ENCODE results near the gene FLT4.
"Not testable (repeated sequence)": the region's sequence is repeated elsewhere in the genome, so short reads cannot be mapped to it uniquely, and the experiment has no call there.

FLT4 gene

DNA sequence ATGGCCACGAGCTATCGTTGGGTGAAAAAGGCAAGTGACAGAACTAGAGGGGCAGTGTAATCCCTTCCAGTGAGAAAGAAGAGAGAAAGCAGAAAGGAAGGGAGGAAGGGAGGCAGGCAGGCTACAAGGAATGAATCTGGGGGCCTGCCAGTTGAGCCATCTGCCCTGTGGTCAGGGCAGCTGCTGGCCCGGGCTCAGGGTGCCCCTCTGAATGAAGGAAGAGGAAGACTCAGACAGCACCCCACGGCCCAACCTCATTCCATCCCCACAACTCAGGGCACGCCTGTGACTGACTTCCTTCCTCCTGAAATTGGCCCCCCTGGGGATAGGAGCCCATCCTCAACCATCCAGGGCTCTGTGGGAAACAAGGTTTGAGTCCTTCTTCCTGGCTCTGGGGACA is 20.3 kb upstream of the FLT4 start:
- DNase-seq, result no peak

DNA sequence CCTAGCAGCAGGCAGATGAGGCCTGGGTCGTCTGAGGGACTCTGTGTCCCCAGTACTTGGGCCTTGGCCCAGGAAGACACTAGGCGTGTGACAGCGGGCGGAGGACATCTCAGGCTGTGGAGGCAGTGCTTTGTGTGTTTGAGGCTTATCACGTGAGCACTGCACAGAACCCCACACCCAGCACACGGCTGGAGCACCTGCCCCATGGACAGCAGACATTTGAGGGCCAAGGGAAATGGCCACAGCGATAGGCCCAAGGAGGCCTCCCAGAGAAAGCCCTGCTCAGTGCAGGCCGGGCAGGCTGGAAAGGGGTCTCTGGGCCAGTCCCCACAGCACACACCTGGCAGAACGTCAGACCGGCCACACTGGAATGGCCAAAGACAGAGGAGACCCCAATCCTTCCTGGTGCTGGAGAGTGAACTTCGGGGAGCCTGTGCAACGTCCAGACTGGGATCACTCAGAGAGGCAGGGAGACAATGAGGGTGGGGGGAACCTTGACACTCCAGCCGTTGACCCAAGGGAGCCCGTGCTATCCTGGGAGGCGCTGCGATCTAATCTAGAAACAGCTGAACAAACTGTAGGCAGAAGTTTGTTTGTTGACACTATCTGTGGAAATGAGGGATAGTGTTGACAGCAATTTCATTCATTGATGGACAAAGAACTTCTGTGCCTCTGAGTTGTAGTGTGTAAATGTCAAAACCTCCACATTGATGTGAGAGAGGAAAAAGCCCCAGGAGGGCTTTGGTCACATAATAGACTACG is 19.6 kb upstream of the FLT4 start:
- DNase-seq, result no peak

DNA sequence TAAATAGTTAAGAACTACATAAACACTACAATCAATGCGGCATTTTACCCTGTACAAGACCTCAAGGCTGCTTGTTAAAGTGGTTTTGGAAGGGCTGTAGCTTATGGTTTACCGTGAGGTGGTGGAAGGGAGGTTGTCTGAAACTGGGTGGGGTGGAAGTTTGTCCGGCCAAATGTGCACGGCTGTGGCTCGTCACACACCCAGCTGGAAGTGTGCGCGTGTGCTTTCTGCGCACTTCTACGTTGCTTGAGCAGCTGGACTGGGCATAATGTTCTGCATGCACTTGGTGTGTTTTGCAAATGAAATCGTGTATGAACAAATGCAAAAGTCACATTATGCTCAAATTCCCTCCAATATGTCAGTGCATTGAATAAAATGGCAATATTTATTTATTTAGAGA is 17.4 kb upstream of the FLT4 start:
- no peak for DNase-seq

DNA sequence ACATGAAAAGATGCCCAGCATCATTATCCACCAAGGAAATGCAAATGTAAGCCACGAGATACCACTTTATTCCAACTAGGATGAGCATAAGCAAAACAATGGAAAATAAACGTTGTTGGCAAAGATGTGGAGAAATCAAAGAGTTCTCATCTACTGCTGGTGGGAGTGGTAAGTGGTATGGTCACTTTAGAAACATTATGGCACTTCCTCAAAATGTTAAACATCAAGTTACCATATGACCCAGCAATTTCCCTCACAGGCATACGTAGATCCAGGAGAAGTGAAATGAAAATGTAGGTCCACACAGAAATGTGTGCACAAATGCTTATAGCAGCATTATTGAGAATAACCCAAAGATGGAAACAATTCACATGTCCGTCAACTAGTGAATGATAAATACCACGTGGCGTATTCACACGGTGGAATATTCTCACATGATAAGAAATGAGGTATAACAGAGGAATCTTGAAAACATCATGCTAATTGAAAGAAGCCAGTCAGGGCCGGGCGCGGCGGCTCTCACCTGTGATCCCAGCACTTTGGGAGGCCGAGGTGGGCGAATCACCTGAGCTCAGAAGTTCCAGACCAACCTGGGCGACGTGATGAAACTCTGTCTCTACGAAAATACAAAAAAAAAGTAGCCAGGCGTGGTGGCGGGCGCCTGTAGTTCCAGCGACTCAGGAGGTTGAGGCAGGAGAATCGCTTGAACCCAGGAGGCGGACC is 16.4 kb upstream of the FLT4 start:
- DNase-seq, result no peak

DNA sequence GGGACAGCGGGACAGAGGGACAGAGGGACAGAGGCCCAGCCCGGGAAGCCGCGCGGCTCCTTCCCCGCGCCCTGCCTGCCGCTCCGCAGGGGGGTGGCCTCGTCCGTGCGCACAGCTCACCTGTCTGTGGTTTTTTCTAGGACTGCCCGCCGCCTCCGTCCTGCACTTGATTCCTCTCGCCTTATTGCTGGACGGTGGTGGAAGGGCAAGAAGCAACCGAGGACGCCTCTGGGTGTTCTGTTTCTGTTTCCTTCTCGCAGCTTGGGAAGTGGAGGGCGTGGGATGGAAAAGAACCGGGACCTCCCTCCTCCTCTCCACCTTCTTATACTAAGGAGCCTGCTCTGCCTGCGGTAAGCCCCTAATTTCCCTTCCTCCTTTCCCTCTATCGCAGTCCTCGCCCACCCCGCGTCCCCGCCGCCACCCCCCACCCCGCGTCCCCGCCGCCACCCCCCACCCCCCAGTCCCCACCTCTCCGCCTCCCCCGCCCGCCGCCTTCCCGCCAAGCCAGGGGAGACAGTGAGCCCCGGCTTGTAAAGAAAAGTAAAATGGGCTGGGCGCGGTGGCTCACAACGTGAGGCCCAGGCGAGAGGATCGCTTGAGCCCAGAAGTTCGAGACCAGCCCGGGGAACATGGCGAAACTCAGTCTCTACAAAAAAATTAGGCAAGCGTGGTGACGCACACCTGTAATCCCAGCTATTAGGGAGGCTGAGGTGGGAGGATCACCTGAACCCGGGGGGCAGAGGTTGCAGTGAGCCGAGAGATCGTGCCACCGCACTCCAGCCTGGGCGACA is 9.6 kb upstream of the FLT4 start:
- no peak for DNase-seq

DNA sequence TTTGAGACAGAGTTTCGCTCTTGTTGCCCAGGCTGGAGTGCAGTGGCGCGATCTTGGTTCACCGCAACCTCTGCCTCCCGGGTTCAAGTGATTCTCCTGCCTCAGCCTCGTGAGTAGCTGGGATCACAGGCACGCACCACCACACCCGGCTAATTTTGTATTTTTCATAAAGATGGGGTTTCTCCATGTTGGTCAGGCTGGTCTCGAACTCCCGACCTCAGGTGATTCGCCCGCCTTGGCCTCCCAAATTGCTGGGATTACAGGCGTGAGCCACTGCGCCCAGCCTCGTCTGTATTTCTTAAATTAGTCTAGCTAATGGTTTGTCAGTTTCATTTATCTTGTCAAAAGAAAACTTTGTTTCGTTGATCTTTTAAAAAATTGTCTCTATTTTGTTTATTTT is 5.8 kb upstream of the FLT4 start:
- not testable (repeated sequence) for DNase-seq

DNA sequence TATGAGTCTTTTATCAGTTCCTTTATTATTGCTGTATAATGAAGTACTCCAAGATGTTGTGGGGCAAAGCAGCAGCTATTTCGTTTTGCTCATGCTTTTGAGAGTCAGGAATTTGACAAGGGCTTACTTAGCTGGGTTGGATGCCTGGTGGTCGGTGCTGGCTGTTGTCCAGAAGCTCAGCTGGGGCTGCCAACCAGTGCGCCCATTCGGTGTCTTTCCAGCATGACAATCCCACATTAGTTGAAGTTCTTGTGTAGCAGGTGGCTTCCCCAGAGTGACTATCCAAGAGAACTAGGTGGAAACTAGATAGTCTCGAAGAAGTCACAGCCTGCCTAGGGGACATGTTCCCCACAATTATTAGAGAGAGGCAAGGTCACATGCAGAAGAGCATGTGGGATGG is 3.4 kb upstream of the FLT4 start:
- DNase-seq, result no peak

DNA sequence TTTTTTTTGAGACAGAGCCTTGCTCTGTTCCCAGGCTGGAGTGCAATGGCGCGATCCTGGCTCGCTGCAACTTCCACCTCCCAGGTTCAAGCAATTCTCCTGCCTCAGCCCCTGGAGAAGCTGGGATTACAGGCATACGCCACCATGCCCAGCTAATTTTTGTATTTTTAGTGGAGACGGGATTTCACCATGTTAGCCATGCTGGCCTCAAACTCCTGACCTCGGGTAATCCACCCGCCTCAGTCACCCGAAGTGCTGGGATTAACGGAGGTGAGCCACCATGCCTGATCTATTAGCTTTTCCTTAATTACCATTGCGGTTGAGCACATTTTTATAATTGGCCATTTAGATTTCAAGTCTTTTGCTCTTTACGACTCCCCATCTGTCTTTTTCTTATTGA is 2.9 kb upstream of the FLT4 start:
- no peak for DNase-seq

DNA sequence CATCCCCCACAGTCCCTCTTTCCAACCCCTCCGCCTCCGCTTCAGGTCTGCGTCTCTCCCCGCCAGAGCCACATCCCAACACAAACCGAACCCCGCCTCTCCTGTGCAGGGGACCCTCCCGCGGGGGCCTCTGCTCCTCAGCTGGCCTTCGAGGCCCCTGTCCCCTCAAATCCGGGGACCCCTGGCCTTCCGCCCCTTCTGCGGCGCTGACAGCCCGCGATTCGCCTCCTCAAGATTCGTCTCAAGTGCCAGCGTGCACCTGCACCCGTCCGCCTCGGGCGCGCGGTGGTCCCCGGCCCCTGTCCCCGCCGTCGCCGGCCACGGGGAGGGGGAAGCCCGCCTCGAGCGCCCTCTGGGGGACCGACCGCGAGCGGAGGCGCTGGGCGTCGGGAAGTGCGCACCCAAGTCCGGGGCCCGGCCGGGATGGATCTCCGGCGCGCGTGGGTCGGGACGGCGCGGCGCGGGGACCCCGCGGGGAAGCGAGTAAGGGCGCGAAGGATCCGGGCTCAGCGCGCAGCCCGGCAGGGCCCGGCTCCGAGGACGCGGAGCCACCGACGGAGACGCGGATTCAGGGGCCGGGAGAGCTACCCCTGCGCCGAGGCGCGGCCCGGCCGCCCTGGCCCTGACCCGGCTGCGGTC is 623 bp downstream of the FLT4 start:
- DNase-seq, result no peak

DNA sequence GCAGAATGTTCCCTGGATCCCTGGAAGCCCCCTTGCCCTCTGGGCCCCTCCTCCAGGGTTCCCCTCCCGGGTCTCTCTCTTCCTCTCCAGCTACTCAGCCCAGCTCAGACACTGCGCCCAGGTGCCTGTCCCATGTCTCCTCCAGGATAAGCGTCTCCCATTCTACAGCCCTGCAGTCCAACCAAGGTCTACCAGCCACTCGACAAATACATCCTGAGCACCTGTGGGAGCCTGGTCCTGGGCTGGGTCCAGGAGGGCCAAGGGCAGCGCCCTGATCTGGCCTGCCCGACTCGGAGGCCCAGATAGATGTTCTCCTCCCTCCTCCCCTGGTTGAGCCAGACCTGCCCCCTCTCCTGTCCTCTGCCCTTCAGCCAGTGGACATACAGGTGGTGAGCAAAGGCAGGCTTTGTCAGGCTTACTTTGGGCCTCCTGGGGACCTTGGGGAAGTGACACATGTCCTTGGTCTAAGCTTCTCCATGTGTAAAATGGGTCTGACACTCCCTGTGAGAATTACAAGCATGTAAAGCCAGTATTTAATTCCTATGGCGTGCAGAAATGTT is 1.4 kb downstream of the FLT4 start:
- DNase-seq, result no peak

DNA sequence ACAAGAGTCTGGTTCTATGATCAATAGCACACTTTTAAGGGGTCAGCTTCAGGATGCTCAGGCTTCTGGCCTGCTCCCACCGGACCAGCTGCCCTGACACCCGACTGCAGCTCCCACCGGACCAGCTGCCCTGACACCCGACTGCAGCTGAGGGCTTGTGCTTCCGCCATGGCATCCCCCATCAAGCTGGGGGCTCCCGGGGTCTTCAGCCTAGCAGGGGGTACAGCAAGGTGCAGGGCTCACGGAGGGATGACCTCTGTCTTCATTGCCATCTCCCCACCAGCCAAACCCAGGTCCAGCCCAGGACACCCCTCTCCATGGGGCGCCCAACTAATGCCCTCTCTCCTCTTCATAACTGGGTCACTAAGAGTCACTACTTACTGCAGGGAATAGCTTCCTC is 1.9 kb downstream of the FLT4 start:
- no peak for DNase-seq

DNA sequence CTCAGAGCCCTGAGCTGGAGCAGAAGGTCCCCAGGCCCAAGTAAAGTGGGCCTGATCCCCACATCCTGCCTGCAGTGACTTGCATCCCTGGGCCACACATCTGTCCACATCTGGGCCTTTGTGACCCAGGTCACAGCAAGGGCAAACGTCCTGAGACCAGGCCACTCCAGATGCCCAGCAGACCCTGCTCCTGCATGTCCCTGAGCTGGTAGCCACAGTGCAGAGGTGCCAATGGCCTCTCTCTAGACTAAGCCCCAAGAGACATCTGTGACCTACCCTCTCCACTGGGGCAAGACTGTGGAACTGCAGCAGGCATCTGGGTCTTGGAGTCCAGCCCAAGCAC is 2.5 kb downstream of the FLT4 start:
- DNase-seq, result no peak

DNA sequence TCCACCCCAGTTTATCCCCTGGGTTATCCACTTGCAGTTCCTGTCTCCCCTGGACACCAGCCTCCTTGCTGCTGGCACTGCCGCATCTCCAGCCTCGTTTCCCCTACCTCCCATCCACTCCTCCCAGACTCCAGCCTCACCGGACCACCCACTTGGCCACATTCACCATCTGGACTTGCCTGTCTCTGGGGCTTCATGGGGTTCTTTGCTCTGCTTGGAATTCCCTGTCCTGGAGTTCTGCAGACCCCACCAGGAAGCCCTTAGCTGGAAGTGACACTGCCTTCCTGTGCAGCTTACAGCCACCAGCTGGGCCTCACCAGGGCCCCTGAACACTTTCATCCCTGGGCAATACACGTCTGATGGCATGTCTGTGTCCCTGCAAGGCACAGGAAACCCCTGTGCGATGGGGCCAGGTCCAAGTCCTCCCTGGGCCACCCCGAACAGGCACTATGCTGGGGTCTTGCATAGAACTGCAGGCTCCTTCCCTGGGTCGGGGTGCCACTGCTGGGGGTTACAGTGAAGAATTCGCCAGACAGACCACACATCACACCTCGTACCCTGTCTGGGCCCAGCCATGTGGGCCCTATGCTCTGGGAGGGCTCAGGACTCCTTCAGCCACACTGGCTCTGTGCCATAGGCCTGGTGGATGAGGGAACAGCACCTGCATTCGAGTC is 3.0 kb downstream of the FLT4 start:
- DNase-seq, result no peak

DNA sequence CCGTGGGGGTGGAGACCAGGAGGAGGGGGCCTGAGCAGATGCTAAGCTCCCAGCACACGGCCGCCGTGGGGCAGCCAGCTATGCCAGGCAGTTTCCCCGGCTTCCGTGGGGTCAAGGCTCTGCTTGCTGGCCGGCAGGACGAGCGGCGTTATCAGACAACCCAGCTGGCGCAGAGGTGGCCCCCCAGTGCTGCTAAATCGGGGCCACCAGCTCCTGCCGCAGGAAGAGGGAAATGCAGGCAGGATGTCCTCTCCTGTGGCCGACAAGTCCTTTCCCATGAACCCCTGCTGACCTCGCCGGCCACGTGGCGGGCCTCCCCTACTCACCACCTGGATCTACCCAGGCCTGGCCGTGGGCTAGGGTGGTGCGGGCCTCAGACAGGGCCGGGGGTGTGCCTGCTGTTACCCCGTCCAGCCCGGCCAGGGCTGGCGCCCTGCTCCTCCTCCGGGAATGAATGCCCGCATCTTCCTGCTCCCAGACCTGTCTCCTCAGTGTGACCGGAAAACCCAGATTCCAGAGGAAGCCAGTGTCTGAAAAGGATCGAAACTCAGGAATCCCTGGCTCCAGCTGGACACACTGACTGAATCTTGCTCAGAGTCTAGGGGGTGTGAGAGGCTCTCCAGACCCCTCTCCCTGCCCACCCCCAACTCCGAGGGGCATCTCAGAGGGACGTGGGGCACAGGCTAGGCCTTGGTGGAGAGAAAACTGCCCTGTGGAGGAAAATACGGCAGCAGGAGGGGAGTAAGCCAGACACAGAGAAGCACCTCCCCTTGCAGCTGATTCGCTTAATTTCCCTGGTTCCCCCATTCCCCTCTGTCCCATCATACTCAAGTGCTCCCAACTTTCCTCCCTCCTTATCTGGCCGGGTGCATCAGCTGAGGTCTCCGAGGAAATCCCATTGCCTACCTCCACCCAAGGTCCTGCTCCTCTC is 3.9 kb downstream of the FLT4 start:
- DNase-seq, result no peak

DNA sequence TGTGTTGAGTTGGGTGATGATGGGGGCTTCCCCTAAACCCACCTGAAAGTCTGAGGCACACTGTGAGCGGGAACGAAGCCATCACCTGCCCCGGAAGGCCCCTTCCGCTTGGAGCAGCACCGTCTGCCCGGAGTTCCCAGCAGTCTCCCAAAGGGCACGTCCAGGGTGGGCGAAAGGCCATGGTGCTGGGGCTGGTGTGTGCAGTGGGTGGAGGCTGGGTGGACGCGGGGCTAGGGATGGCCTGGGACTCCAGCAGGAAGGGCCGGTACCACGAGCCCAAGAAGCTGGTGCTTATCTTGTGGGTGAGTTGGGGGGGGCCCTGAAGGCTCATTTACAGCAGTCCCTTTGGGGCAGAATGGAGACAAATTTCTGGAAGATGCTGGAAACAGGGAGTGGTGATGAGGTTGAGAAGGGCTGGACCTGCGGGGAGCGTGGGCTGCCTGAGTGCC is 4.6 kb downstream of the FLT4 start:
- no peak for DNase-seq

DNA sequence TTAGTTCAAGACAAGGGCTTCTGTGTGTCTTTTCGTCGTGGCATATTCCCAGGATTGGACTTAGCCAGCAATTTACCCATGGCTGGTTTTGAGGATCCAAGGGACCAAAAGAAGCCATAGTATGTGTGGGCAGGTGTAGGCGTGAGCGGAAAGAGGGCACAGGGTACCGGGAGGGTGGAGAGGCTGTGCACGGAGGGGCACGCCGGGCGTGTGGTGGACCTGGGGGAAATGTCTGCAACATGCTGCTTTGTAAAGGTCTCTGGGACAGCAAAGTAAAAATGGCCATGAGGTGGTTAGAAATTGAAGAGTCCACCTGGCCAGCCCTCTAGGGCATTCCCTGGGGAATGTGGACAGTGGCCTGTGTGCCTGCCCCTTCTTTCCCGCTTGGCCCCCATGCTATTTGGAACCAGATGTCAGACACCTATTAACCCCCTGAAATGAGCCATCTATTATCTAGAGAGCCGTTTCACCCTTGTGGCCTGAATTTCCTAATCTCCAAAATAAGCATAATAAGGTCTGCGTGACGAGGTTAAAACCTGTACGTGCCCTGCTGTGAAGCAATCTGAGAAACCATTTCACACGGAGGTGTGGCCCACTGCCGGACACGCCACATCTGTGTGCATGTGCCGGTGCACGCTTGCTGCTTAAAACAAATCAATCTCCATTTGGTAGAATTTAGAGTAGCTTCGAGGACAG is 5.1 kb downstream of the FLT4 start:
- no peak for DNase-seq

DNA sequence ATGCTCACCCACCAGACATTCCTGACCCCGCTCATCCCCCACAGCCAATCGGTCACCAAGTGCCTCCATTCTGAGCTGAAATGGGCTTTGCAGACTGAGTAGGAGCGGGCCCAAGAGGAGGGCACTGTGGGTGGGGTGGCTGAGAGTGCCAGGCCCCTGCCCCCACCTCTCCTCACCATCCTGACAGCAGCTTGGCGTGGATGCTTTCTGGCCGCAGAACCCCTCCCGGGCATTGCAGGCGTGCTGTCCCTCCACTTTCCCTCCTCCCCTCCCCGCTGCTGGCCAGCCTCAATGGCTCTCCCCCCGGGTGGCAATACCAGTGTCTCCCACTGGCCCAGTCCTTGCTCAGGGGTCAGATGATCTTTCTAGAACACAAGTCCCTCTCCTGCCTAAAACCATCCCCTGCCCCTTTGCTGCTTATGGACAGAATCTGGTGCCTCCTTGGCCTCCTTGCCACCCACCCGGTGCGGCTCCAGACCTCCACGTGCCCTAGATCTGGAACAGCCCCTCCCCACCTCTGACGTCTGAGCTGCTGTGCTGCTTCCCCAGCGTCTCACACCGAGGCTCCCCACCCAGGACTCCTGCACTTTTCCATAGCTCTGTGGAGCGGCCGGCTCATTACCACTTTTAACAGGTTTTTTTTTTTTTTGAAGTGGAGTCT is 6.1 kb downstream of the FLT4 start:
- DNase-seq, result no peak

DNA sequence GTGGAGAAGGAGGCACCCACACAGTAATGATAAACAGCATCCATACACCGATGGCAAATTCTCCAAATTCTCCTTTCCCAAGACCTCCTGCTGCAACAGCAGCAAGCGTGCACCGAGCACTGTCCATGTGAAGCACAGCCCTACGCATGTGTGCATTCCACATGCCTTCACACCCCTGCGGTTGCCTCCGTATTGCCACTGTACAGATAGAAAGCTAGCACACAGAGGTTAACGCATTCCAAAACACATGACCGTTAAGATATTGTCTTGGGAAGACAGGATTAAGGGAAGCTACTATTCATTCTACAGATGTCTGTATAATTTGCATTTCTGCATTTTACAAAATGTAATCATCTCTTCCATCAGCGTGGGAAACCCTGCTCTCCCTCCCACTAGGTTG is 6.6 kb downstream of the FLT4 start:
- no peak for DNase-seq

DNA sequence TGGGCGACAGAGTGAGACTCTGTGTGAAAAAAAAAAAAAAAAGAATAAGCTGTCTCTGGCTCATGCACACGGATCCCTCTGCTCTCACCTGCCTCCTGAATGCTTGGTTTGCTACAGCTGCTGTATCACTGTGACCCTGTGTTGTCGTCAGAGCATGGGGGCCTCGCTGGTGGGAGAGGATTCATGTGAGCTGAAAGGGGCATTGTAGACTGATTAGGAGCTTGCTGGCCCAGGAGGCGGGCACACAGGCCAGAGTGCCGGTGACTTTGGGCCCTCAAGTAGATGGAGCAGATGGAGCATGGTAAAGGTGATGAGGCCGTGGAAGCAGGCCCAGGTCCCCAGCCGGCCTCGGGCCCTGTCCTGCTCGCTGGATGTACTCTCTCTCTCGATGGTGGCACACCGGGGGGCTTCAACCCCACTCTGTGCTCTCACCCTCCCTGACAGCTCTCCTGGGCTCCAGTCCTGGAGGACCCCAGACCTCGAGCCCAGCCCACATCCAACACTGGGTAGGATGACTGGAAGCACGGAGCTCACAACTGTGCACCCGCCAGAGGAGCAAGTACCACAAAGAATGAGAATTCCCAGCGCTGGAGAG is 7.1 kb downstream of the FLT4 start:
- no peak for DNase-seq

DNA sequence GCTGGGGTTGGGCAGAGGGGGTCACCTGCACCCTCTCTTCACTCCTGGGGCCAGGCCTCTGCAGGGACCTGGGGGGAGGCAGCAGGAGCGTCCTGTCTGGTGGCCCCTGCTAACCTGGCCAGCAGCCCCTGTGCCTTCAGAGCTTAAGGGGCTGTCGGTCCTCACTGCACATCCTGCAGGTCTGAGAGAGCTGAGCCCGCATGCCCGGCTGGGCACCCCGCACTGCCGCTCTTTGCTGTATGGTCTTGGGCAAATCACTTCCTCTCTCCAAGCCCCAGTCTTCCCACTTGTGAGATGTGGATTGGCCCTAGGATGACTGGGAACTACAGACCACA is 7.9 kb downstream of the FLT4 start:
- DNase-seq, result no peak

Data from NCI-H2029 treated with DMSO at 0.1 percent for 48 hours (cell line).